C4-2B (cell line): ENCODE measurements around the gene ZNF423.

Experiments
- H3K27ac ChIP-seq: fragments of 450-650 bp; 2 replicates; pipeline ENCODE4 v1.5.1; 2017
- CTCF ChIP-seq: fragments of 450-650 bp; conservative IDR thresholded peaks from 2 replicates; pipeline ENCODE4 v1.5.1; 2017; ENCODE audit warnings: mild to moderate bottlenecking
- ZFX ChIP-seq: fragments of 450-650 bp; IDR thresholded peaks from 2 replicates; pipeline ENCODE4 v1.6.1; 2017

The ZNF423 gene

GRCh38 chr16:49849754-49850108 lies 6.2 kb downstream of the ZNF423 start:
- TF ChIP-seq CTCF (no peak), ZFX (no peak)
- H3K27ac ChIP-seq, result no peak overlapping the region

- H3K27ac ChIP-seq, result no peak overlapping the region
- TF ChIP-seq CTCF (no peak), ZFX (no peak)
Observed at GRCh38 chr16:49849037-49849753, 6.7 kb downstream of the ZNF423 start.

DNA sequence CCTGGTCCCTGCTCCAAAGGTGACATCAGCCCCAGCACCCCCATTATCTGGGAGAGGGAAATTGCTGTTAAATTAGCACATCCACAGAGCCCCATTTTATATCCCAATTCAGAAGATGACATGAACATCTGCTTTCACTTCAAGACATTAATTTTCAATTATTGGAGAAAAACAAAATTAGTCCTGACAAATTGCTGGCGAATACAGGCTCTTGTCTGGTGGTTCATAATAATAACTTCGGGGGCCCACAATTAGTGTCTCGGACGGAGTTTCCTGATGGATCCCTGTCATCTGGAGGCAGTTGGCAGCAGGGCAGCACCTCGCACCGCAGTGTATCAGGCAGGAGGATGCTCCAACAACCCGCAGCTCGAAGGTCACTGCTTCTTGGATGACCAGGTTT lies 7.4 kb downstream of the ZNF423 start:
- TF ChIP-seq ZFX (no peak), CTCF (no peak)
- no peak overlapping the region for H3K27ac ChIP-seq

GRCh38 chr16:49846800-49847199 lies 9.1 kb downstream of the ZNF423 start:
- no peak for TF ChIP-seq ZFX
- TF ChIP-seq CTCF, result no peak
- no peak overlapping the region for H3K27ac ChIP-seq

- TF ChIP-seq ZFX (no peak), CTCF (no peak)
- no peak overlapping the region for H3K27ac ChIP-seq
Observed at GRCh38 chr16:49844359-49844758, 11.6 kb downstream of the ZNF423 start.

GRCh38 chr16:49843758-49844157 lies 12.2 kb downstream of the ZNF423 start:
- TF ChIP-seq ZFX (no peak), CTCF (no peak)
- no peak overlapping the region for H3K27ac ChIP-seq

DNA sequence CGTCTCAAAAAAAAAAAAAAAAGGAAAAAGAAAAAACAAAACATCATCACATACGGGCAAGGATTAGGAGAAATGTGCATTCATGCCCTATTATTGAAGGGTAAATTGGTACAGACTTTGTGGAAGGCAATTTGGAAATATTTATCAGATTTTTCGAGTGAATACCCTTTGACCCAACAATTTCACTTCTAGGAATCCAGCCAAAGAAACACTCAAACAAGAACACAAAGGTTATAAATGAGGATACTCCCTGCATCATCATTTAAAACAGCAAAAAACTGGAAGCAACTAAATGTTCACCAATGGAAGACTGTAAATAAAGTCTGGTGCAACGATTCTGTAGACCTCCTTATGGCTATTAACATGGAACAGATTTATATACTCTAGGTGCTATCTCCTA lies 12.9 kb downstream of the ZNF423 start:
- H3K27ac ChIP-seq, result no peak overlapping the region
- no peak for TF ChIP-seq CTCF
- no peak for TF ChIP-seq ZFX
